Astrocyte (in vitro differentiated cells and primary cell): ENCODE measurements around the gene TMEM132A. TPM values are rescaled to one million over a fixed set of nuclear protein-coding genes. Genes with fewer than 3 reads are reported as not detected.

Source experiments
- DNase-seq: peaks from one replicate; pipeline ENCODE4 v3.0.0-alpha.2; 2010; ENCODE audit warnings: low read depth
- FAIRE-seq: peaks from 2 replicates; lab custom pipeline; 2011; peaks lifted over from hg19 to GRCh38; lab: Jason Lieb, UNC
- H2AFZ ChIP-seq: 2 replicates; pipeline ENCODE4 v1.6.0; 2012; ENCODE audit warnings: low read depth, low read length, inconsistent platforms
- H3K27ac ChIP-seq: 2 replicates; pipeline ENCODE4 v1.5.1; 2011; ENCODE audit warnings: low read depth, low read length, inconsistent platforms
- H3K27me3 ChIP-seq: 2 replicates; pipeline ENCODE4 v1.6.0; 2011; ENCODE audit warnings: low read length, inconsistent platforms; ENCODE audit not compliant: insufficient read depth
- H3K36me3 ChIP-seq: 2 replicates; pipeline ENCODE4 v1.5.1; 2011; ENCODE audit warnings: low read length, inconsistent platforms; ENCODE audit not compliant: insufficient read depth
- H3K4me1 ChIP-seq: 2 replicates; pipeline ENCODE4 v1.5.1; 2011; ENCODE audit warnings: low read length, inconsistent platforms; ENCODE audit not compliant: insufficient read depth
- H3K4me2 ChIP-seq: 2 replicates; pipeline ENCODE4 v1.6.0; 2012; ENCODE audit warnings: low read length, inconsistent platforms
- H3K4me3 ChIP-seq: 2 replicates; pipeline ENCODE4 v1.5.1; 2011; ENCODE audit warnings: low read depth, mild to moderate bottlenecking, low read length, inconsistent platforms; ENCODE audit not compliant: insufficient read depth
- H3K79me2 ChIP-seq: 2 replicates; pipeline ENCODE4 v1.6.0; 2012; ENCODE audit warnings: mild to moderate bottlenecking, low read length, inconsistent platforms; ENCODE audit not compliant: insufficient read depth
- H3K9ac ChIP-seq: 2 replicates; pipeline ENCODE4 v1.6.0; 2012; ENCODE audit warnings: mild to moderate bottlenecking, low read length, inconsistent platforms
- H3K9me3 ChIP-seq: 2 replicates; pipeline ENCODE4 v1.5.1; 2012; ENCODE audit warnings: low read depth, mild to moderate bottlenecking, low read length, inconsistent platforms; ENCODE audit not compliant: insufficient read depth
- H4K20me1 ChIP-seq: 2 replicates; pipeline ENCODE4 v1.6.0; 2012; ENCODE audit warnings: low read length, inconsistent platforms; ENCODE audit not compliant: insufficient read depth
- H3K27ac Mint-ChIP-seq: one replicate; pipeline ENCODE4 v1.8.0; 2021; ENCODE audit warnings: mild to moderate bottlenecking, mixed read lengths; ENCODE audit not compliant: unreplicated experiment
- H3K27me3 Mint-ChIP-seq: one replicate; pipeline ENCODE4 v1.8.0; 2021; ENCODE audit warnings: low read depth, mixed read lengths; ENCODE audit not compliant: unreplicated experiment
- H3K36me3 Mint-ChIP-seq: one replicate; pipeline ENCODE4 v1.8.0; 2021; ENCODE audit warnings: low read depth, mixed read lengths; ENCODE audit not compliant: unreplicated experiment
- H3K4me1 Mint-ChIP-seq: one replicate; pipeline ENCODE4 v1.8.0; 2021; ENCODE audit warnings: low read depth, mixed read lengths; ENCODE audit not compliant: unreplicated experiment
- H3K4me3 Mint-ChIP-seq: one replicate; pipeline ENCODE4 v1.8.0; 2021; ENCODE audit warnings: mild to moderate bottlenecking, moderate library complexity, mixed read lengths; ENCODE audit not compliant: unreplicated experiment
- H3K9me3 Mint-ChIP-seq: one replicate; pipeline ENCODE4 v1.8.0; 2021; ENCODE audit warnings: mild to moderate bottlenecking, mixed read lengths; ENCODE audit not compliant: unreplicated experiment
- CTCF ChIP-seq: IDR thresholded peaks from 2 replicates; pipeline ENCODE4 v1.5.1; 2011; ENCODE audit warnings: low read depth, mild to moderate bottlenecking, inconsistent platforms, low read length, moderate library complexity; ENCODE audit not compliant: insufficient read depth
- EZH2 ChIP-seq: IDR thresholded peaks from 2 replicates; pipeline ENCODE4 v1.6.1; 2012; ENCODE audit warnings: mild to moderate bottlenecking, low read length, inconsistent platforms; ENCODE audit not compliant: insufficient read depth
- total RNA-seq: library from RNA; stranded (reverse); gene quantifications from 2 replicates; pipeline ENCODE4 v1.2.1, GENCODE V29; 2021

Gene TMEM132A
- total RNA-seq, 1 donor from 2014 or later, result 117 TPM

- H3K27ac ChIP-seq, result no peak overlapping the region
- Mint-ChIP-seq H3K27ac (no peak overlapping the region), H3K4me1 (peaks cover 2% of the 10 kb centered on the region), H3K9me3 (no peaks in the 10 kb centered on the region), H3K27me3 (peaks cover 15% of the 10 kb centered on the region), H3K36me3 (no peaks in the 10 kb centered on the region), H3K4me3 (no peak overlapping the region)
- no peaks in the 10 kb centered on the region for H3K36me3 ChIP-seq
- no peaks in the 10 kb centered on the region for H3K9me3 ChIP-seq
- H3K4me3 ChIP-seq, result no peak overlapping the region
- DNase-seq (no peak), FAIRE-seq (no peak)
- H3K27me3 ChIP-seq, result peaks cover 6% of the 10 kb centered on the region
- H3K4me1 ChIP-seq, result no peaks in the 10 kb centered on the region
- no peaks in the 10 kb centered on the region for H4K20me1 ChIP-seq
- TF ChIP-seq CTCF (no peak), EZH2 (no peak)
- no peak overlapping the region for H3K4me2 ChIP-seq
- no peak overlapping the region for H2AFZ ChIP-seq
- H3K79me2 ChIP-seq, result no peaks in the 10 kb centered on the region
- no peak overlapping the region for H3K9ac ChIP-seq
These were observed 54.5 kb downstream of the TMEM132A start for GRCh38 chr11:60978546-60979380.

- TF ChIP-seq CTCF, result no peak
- no peak for TF ChIP-seq EZH2
- H2AFZ ChIP-seq, result no peak overlapping the region
- Mint-ChIP-seq H3K27me3 (peaks cover 11% of the 10 kb centered on the region), H3K27ac (no peak overlapping the region), H3K4me3 (no peak overlapping the region), H3K36me3 (no peaks in the 10 kb centered on the region), H3K4me1 (peaks cover 6% of the 10 kb centered on the region), H3K9me3 (no peaks in the 10 kb centered on the region)
- no peaks in the 10 kb centered on the region for H3K79me2 ChIP-seq
- H3K4me1 ChIP-seq, result peaks cover 8% of the 10 kb centered on the region
- no peak overlapping the region for H3K4me3 ChIP-seq
- no peak overlapping the region for H3K9ac ChIP-seq
- no peak for DNase-seq
- H3K4me2 ChIP-seq, result no peak overlapping the region
- H4K20me1 ChIP-seq, result no peaks in the 10 kb centered on the region
- peaks cover 6% of the 10 kb centered on the region for H3K27me3 ChIP-seq
- H3K9me3 ChIP-seq, result no peaks in the 10 kb centered on the region
- H3K27ac ChIP-seq, result no peak overlapping the region
- no peaks in the 10 kb centered on the region for H3K36me3 ChIP-seq
- no peak for FAIRE-seq
These were observed 57.3 kb downstream of the TMEM132A start for GRCh38 chr11:60981515-60981914.

- H3K4me2 ChIP-seq, result no peak overlapping the region
- peaks cover 4% of the 10 kb centered on the region for H3K27me3 ChIP-seq
- H2AFZ ChIP-seq, result no peak overlapping the region
- peaks cover 11% of the 10 kb centered on the region for H3K27me3 Mint-ChIP-seq
- H3K4me1 ChIP-seq, result peaks cover 8% of the 10 kb centered on the region
- DNase-seq (no peak), FAIRE-seq (no peak)
- no peaks in the 10 kb centered on the region for H3K79me2 ChIP-seq
- H4K20me1 ChIP-seq, result no peaks in the 10 kb centered on the region
- H3K4me1 Mint-ChIP-seq, result peaks cover 6% of the 10 kb centered on the region
- no peak overlapping the region for H3K27ac Mint-ChIP-seq
- H3K9me3 Mint-ChIP-seq, result no peaks in the 10 kb centered on the region
- no peaks in the 10 kb centered on the region for H3K9me3 ChIP-seq
- TF ChIP-seq EZH2 (no peak), CTCF (no peak)
- H3K36me3 Mint-ChIP-seq, result no peaks in the 10 kb centered on the region
- H3K27ac ChIP-seq, result no peak overlapping the region
- no peak overlapping the region for H3K9ac ChIP-seq
- no peak overlapping the region for H3K4me3 ChIP-seq
- no peaks in the 10 kb centered on the region for H3K36me3 ChIP-seq
- H3K4me3 Mint-ChIP-seq, result no peak overlapping the region
These were observed 57.9 kb downstream of the TMEM132A start for GRCh38 chr11:60982184-60982583.
